B cell (primary cell): ENCODE data around the gene SYNE1. TPM values are rescaled to one million over a fixed set of nuclear protein-coding genes. Genes with fewer than 3 reads are reported as not detected.
"Not testable (repeated sequence)": the region's sequence is repeated elsewhere in the genome, so short reads cannot be mapped to it uniquely, and the experiment has no call there.

Source experiments
- ATAC-seq: fragments of 200-7000 bp; cut with Tn5 transposase; one replicate; pipeline ENCODE4 v1.10.0; 2021; ENCODE audit warnings: low read depth, mild to moderate bottlenecking, moderate number of reproducible peaks, moderate library complexity
- CTCF ChIA-PET: fragments of 350-600 bp; sonication (Branson Sonifier 250); formaldehyde crosslinking; loops from one replicate; lab custom pipeline; 2021; ENCODE audit warnings: antibody characterized with exemption, inconsistent platforms; lab: Charles Lee
- POLR2A ChIA-PET: fragments of 350-600 bp; sonication (Branson Sonifier 250); formaldehyde crosslinking; loops from one replicate; lab custom pipeline; 2021; ENCODE audit warnings: antibody characterized with exemption; lab: Charles Lee
- DNase-seq: peaks from one replicate; pipeline ENCODE4 v3.0.0; 2013
- H2AFZ ChIP-seq: 2 replicates; pipeline ENCODE4 v1.6.1; 2012; ENCODE audit warnings: mild to moderate bottlenecking, low read depth, low read length; ENCODE audit not compliant: insufficient read depth, poor library complexity, severe bottlenecking
- H3K27ac ChIP-seq, 2 donors: 1 replicate in 1 of 2; 2 replicates in 1 of 2; pipeline ENCODE4 v1.5.1; 2012 to 2013; ENCODE audit warnings: low read length in 2 of 2, mild to moderate bottlenecking in 2 of 2, moderate library complexity in 1 of 2
- H3K27me3 ChIP-seq, 4 experiments: fragments of 200-600 bp in 1 of 4; sonication (generic) in 1 of 4; replicated peaks in 1 of 4; 1 replicate in 2 of 4; 2 replicates in 2 of 4; pipeline versions ENCODE4 v1.6.1 to v1.7.0; 2013 to 2016; ENCODE audit warnings: low read length in 3 of 4, mild to moderate bottlenecking in 2 of 4, mixed read lengths in 1 of 4, moderate library complexity in 1 of 4; ENCODE audit not compliant: insufficient read depth in 4 of 4, control insufficient read depth in 3 of 4; ENCODE audit errors: control extremely low read depth in 1 of 4
- H3K36me3 ChIP-seq, 2 experiments: replicated peaks in 1 of 2; 1 replicate in 1 of 2; 2 replicates in 1 of 2; pipeline versions ENCODE4 v1.6.1 to v1.7.1; 2013; ENCODE audit warnings: low read length in 1 of 2; ENCODE audit not compliant: insufficient read depth in 2 of 2, control insufficient read depth in 1 of 2; ENCODE audit errors: control extremely low read depth in 1 of 2, extremely low read depth in 1 of 2
- H3K4me1 ChIP-seq, 2 donors: fragments of 200-600 bp in 1 of 2; sonication (generic) in 1 of 2; 1 replicate in 1 of 2; 2 replicates in 1 of 2; pipeline versions ENCODE4 v1.5.1 to v1.6.1; 2013 to 2017; ENCODE audit warnings: low read length in 2 of 2; ENCODE audit not compliant: control insufficient read depth in 2 of 2, insufficient read depth in 2 of 2
- H3K4me2 ChIP-seq: replicated peaks from 2 replicates; pipeline ENCODE3; 2012; ENCODE audit warnings: mild to moderate bottlenecking, low read depth, low read length; ENCODE audit not compliant: poor library complexity, severe bottlenecking
- H3K4me3 ChIP-seq, 5 experiments: fragments of 200-600 bp in 1 of 5; sonication (generic) in 1 of 5; 1 replicate in 3 of 5; 2 replicates in 2 of 5; pipeline versions ENCODE4 v1.5.1 to v1.7.0; 2011 to 2016; ENCODE audit warnings: low read length in 4 of 5, mild to moderate bottlenecking in 4 of 5, low read depth in 2 of 5, control low read depth in 1 of 5, moderate library complexity in 1 of 5; ENCODE audit not compliant: insufficient read depth in 1 of 5; ENCODE audit errors: control extremely low read depth in 1 of 5, extremely low read depth in 1 of 5
- H3K79me2 ChIP-seq: fragments of 200-600 bp; sonication (generic); one replicate; pipeline ENCODE4 v1.6.0; 2016; ENCODE audit warnings: low read length; ENCODE audit not compliant: control insufficient read depth, insufficient read depth
- H3K9ac ChIP-seq: fragments of 200-600 bp; sonication (generic); 2 replicates; pipeline ENCODE4 v1.6.1; 2017; ENCODE audit warnings: mild to moderate bottlenecking, low read length, moderate library complexity
- H3K9me3 ChIP-seq, 3 donors: one replicate each; pipeline versions ENCODE4 v1.6.1 to v1.7.1; 2013; ENCODE audit warnings: low read length in 2 of 3; ENCODE audit not compliant: control insufficient read depth in 2 of 3, insufficient read depth in 1 of 3; ENCODE audit errors: control extremely low read depth in 1 of 3
- H4K20me1 ChIP-seq: 2 replicates; pipeline ENCODE4 v1.6.0; 2012; ENCODE audit warnings: mild to moderate bottlenecking, low read length; ENCODE audit not compliant: insufficient read depth, control insufficient read depth, poor library complexity, severe bottlenecking
- H3K27ac Mint-ChIP-seq: one replicate; pipeline ENCODE4 v1.8.0; 2021; ENCODE audit warnings: mixed read lengths
- H3K27me3 Mint-ChIP-seq: one replicate; pipeline ENCODE4 v1.8.0; 2021; ENCODE audit warnings: mixed read lengths
- H3K4me1 Mint-ChIP-seq: one replicate; pipeline ENCODE4 v1.8.0; 2021; ENCODE audit warnings: mixed read lengths
- H3K4me3 Mint-ChIP-seq: one replicate; pipeline ENCODE4 v1.8.0; 2021; ENCODE audit warnings: mixed read lengths
- H3K9me3 Mint-ChIP-seq: one replicate; pipeline ENCODE4 v1.8.0; 2022; ENCODE audit warnings: mixed read lengths; ENCODE audit not compliant: insufficient read depth
- WGBS: methylation state at CpG from one replicate; pipeline ENCODE4 v1.1.5; 2013; ENCODE audit warnings: missing lambda C conversion rate; ENCODE audit not compliant: insufficient coverage; 5-methylcytosine and 5-hydroxymethylcytosine counted together
- intact Hi-C: fragments of 100-400 bp; cut with micrococcal nuclease; formaldehyde crosslinking; loops from one replicate; pipeline ENCODE4 v1.10.0; 2022
- polyA plus RNA-seq: library from polyadenylated mRNA; depleted of rRNA; stranded (reverse); fragments of >200 nt; gene quantifications from 2 replicates; pipeline ENCODE4 v1.2.3, GENCODE V29; 2012
- total RNA-seq, 2 donors: library from RNA; stranded (reverse); fragments of 120-200 nt in 1 of 2; gene quantifications; 1 replicate in 1 of 2; 2 replicates in 1 of 2; pipeline versions ENCODE4 v1.2.3 to v1.2.4, GENCODE V29; 2013 to 2022

SYNE1 gene
- total and polyA plus RNA-seq, 2 donors (not counting 1 experiment from before 2014, with no cell fraction given) = 49.2 to 108 TPM

DNA sequence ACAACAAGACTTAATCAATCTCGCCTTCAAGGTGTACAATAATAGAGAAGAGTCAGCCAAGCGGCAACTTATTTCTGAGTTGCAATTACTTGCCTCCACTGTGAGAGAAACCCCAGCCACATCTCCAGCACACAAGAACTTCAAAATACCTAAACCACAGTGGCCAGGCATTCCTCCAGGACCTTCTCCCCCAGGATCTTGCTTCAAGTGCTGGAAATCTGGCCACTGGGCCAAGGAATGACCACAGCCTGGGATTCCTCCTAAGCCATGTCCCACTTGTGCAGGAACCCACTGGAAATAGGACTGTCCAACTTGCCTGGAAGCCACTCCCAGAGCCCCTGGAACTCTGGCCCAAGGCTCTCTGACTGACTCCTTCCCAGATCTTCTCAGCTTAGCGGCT lies 144.9 kb downstream of the SYNE1 start:
- H3K4me3 ChIP-seq, H3K4me1 Mint-ChIP-seq, H3K4me1 ChIP-seq, H2AFZ ChIP-seq, H3K27me3 Mint-ChIP-seq, H3K79me2 ChIP-seq, H3K27ac Mint-ChIP-seq, H3K9me3 Mint-ChIP-seq, H3K27me3 ChIP-seq, H3K27ac ChIP-seq, DNase-seq, H3K9ac ChIP-seq, H3K4me2 ChIP-seq, POLR2A ChIA-PET, H4K20me1 ChIP-seq, intact Hi-C loops, H3K36me3 ChIP-seq, ATAC-seq, H3K4me3 Mint-ChIP-seq, CTCF ChIA-PET, H3K9me3 ChIP-seq: not testable (repeated sequence)
- no CpG with 5 or more reads among the region's 3 CpGs for WGBS

DNA sequence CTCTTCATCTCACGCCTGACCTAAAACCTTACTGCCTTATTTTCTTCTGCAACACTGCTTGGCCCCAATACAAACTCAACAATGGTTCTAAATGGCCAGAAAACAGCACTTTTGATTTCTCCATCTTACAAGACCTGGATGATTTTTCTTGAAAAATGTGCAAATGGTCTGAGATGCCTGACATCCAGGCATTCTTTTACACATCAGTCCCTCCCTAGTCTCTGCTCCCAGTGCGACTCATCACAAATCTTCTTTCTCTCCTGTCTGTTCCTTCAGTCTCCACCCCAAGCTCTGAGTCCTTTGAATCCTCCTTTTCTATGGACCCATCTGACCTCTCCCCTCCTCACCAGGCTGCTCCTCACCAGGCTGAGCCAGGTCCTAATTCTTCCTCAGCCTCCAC lies 145.7 kb downstream of the SYNE1 start:
- H3K27me3 Mint-ChIP-seq, H3K4me3 Mint-ChIP-seq, H3K9me3 Mint-ChIP-seq, H2AFZ ChIP-seq, H3K4me2 ChIP-seq, CTCF ChIA-PET, ATAC-seq, H3K4me1 Mint-ChIP-seq, H3K9ac ChIP-seq, H4K20me1 ChIP-seq, POLR2A ChIA-PET, H3K27ac Mint-ChIP-seq, H3K79me2 ChIP-seq, H3K27me3 ChIP-seq, H3K9me3 ChIP-seq, H3K4me3 ChIP-seq, DNase-seq, H3K36me3 ChIP-seq, H3K4me1 ChIP-seq, intact Hi-C loops, H3K27ac ChIP-seq: not testable (repeated sequence)
- WGBS = 75% methylated on average over 1 of the region's 2 CpGs

DNA sequence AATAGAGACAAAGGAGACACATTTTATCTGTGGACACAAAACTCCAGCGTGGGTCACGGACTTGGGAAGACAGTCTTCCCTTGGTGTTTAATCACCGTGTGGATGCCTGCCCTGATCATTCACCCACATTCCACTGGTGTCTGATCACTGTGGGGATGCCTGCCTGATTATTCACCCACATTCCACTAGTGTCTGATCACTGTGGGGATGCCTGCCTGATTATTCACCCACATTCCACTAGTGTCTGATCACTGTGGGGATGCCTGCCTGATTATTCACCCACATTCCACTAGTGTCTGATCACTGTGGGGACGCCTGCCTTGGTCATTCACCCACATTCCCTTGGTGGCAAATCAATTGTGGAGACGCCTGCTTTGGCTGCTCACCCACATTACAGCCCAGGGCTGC lies 146.2 kb downstream of the SYNE1 start:
- H3K27ac ChIP-seq, intact Hi-C loops, H3K9me3 Mint-ChIP-seq, H3K27me3 ChIP-seq, ATAC-seq, H3K36me3 ChIP-seq, H3K4me2 ChIP-seq, H3K79me2 ChIP-seq, H4K20me1 ChIP-seq, H3K4me1 Mint-ChIP-seq, H3K27ac Mint-ChIP-seq, CTCF ChIA-PET, H3K4me3 Mint-ChIP-seq, H3K4me3 ChIP-seq, DNase-seq, H2AFZ ChIP-seq, POLR2A ChIA-PET, H3K27me3 Mint-ChIP-seq, H3K9ac ChIP-seq, H3K4me1 ChIP-seq, H3K9me3 ChIP-seq: not testable (repeated sequence)
- 91% methylated on average over 4 of the region's 5 CpGs for WGBS
